Stimulated activated CD4-positive, alpha-beta T cell treated with anti-CD3 and anti-CD28 coated beads, Interleukin-4, amount 100 ng/mL, for 24 hours (primary cell): Measurements from ENCODE around the gene ACTG2.
"Not testable (repeated sequence)": the region's sequence is repeated elsewhere in the genome, so short reads cannot be mapped to it uniquely, and the experiment has no call there.

ENCODE experiments used
- DNase-seq: peaks from one replicate; pipeline ENCODE4 v3.0.0-alpha.2; 2020

The ACTG2 gene

GRCh38 chr2:73937899-73938298 is 45.1 kb downstream of the ACTG2 start:
- no peak for DNase-seq

- DNase-seq, result no peak
Observed at GRCh38 chr2:73938718-73939352, 46.0 kb downstream of the ACTG2 start.

- DNase-seq, result no peak
Observed at GRCh38 chr2:73939419-73939818, 46.6 kb downstream of the ACTG2 start.

DNA sequence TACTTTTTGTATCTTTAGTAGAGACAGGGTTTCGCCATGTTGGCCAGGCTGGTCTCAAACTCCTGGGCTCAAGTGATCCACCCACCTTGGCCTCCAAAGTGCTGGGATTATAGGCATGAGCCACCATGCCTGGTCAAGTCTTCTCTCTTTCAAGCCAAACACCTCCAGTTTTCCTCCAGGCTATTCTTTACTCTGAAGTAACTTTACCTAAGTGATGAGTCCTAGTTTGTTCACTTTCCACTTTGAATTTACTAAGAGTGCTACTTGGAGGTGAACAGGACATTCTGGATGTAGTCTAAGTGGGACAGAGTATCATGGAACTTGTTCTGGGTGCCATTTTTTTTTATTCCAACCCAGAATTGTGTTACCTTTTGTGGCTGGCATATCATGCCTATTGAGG is 47.3 kb downstream of the ACTG2 start:
- DNase-seq, result not testable (repeated sequence)

DNA sequence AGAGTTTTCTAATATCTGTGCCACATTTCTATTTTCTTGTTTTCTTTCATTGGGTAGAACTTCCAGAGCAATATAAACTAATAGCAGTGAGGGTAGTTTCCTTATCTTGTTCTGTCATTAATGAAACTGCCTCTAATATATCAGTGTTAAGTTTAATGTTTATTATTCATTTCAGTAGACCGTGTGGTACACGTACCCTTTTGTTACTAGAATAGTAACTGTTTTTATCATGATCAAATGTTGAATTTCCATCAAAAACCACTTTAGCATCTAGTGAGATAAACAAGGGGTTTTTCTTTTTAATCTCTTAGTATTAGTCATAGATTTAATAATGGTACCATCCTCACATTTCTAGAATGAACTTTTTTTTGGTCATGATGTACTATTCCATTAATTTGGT is 49.9 kb downstream of the ACTG2 start:
- DNase-seq, result no peak

- DNase-seq, result peak; percentile 48
Observed at GRCh38 chr2:73944714-73945113, 51.9 kb downstream of the ACTG2 start.

DNA sequence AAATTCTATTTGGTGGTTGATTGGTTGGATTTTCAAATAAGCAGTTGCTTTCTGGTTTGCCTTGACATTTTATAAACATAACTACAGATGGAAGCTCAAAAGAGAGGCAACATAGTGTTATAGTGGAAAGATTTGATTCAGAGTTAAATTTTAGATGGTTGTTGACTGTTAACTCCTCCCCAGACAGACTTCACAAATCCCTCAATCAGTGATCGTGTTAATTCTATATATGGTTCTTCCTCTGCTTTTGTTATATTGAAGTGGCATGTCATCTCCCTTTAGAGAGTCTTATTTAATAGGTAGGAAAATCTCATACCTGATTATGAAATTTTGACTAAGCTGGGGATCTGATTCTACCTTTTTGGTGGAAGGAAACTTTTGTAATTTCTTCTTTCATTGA is 53.4 kb downstream of the ACTG2 start:
- DNase-seq, result no peak

DNA sequence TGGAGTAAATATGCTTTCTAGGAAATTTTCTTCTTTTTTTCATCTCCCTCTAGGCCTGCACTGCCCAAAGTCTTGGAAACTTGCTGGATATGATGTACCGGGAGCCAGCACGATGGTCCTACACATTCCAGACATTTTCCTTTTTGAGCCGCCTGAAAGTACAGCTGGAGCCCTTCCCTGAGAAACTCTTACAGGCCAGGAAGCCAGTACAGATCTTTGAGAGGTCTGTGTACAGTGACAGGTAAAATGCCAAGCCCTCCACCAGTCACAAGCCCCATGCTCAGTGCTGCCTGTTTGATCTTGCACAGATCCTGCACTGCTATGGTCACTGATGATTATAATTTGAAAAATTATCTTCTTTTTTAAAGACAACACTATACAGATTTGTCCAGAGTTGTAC is 53.9 kb downstream of the ACTG2 start:
- no peak for DNase-seq

GRCh38 chr2:73947412-73948018 is 54.7 kb downstream of the ACTG2 start:
- DNase-seq, result no peak

GRCh38 chr2:73949802-73950201 is 57.0 kb downstream of the ACTG2 start:
- DNase-seq, result no peak

GRCh38 chr2:73952499-73953446 is 60.0 kb downstream of the ACTG2 start:
- no peak for DNase-seq

GRCh38 chr2:73956218-73956865 is 63.5 kb downstream of the ACTG2 start:
- DNase-seq, result no peak

DNA sequence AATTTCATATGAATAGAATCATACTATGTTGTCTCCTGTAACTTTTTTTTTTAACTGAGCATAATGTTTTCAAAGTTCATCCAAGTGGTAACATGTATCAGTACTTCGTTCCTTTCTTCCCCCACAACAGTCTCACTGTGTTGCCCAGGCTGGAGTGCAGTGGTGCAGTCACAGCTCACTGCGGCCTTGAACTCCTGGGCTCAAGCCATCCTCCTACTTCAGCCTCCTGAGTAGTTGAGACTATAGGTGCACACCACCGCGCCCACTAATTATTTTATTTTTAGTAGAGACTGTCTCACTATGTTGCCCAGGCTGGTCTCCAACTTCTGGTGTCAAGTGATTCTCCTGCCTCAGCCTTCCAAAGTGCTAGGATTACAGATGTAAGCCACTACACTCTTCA is 68.5 kb downstream of the ACTG2 start:
- DNase-seq, result no peak

DNA sequence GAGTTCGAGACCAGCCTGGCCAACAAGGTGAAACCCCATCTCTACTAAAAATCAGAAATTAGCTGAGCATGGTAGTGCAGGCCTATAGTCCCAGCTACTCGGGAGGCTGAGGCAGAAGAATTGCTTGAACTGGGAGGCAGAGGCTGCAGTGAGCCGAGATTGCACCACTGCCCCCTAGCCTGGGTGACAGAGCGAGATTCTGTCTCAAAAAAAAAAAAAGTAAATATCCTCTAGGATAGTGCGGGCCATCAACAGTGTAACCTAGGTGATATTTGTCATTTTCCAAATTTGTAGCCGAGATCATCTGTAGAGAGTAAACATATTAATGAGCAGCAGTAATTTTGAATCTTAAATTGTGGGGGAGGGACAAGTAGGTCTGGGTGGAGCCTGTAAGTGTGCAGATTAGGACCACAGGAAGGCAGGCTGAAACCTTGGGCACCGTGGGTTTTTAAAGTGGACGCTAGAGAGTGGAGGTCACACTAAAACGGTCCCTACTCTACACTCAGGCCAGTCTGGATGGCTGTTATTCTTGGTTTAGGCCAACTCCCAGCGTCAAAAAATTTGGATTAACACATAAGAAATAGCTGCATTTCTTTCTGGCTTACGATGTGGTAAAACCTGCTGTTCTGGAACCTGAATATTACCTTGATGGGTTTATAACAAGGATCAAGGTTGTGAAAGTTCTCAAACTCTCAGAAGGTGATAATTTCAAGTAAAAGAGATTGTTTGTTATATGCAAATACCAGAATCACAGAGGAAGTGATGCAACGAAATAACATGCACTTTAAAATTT is 69.2 kb downstream of the ACTG2 start:
- no peak for DNase-seq

DNA sequence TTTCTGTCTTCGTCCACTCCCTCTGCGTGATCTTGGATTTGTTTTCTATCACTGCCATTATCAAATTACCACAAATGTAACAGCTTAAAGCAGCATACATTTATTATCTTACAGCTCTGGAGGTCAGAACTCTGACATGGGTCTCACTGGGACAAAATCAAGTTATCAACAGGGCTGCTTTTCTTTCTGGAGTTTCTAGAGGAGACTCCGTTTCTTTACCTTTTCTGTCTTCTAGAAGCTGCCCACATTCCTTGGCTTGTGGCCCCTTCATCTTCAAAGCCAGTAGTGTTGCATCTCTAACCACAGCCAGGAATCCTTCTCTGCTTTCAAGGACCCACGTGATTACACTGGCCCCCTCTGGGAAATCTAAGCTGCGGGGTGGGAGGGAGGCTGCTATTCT is 70.0 kb downstream of the ACTG2 start:
- DNase-seq, result no peak

GRCh38 chr2:73963385-73964120 is 70.7 kb downstream of the ACTG2 start:
- peak; percentile 60 for DNase-seq

DNA sequence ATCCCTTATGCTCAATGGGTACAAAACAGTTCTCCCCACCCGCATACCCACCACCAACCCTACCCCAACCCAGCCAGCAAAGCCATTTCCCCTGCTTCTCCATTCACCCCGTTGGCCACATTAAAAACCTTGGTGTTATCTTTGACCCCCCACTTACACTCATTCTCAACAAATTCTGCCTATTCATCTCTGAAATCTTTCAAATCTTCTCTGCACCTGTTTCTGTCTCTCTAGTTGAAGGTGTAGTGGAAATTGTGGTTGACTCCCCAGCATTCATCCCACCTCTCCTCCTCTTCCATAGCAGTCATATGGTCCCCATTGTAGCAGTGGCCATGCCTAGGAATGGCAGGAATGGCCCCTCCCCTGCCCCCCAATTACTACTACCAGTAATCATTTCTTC is 71.4 kb downstream of the ACTG2 start:
- no peak for DNase-seq

DNA sequence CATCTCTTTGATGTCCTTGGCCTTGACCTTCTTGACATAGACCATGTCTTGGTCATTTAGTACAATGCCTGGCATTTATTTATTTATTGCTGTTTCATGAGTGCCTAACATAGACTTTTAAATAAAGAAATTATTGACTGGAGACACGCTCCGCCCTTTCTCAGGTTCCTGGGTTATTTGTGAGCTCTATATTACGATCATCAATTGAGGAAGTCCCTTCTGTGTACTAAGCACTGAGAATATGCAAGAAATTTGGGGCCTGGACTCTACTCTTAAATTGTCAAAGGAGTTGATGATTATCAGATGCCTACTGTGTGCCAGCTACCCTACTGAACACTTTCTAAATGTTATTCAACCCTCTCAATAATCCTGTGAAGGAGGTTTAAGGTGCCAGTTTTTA is 72.2 kb downstream of the ACTG2 start:
- no peak for DNase-seq

GRCh38 chr2:73968357-73968937 is 75.6 kb downstream of the ACTG2 start:
- DNase-seq, result no peak

DNA sequence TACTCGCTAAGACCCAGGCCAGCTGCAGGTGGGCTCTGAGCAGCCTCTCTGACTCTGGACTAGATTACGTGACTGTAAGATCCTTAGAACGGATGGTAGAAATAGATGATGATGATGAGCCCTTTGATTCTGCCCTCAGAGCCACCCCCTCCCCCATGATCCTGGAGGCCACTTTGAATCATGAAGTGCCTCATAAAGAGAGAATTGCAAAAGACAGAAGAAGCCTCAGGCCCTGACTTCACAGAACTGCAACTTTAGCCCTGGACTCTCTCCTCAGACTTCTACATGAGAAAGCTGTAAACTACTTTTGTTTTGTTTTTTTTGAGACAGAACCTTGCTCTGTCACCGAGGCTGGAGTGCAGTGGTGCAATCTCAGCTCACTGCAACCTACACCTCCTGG is 76.5 kb downstream of the ACTG2 start:
- DNase-seq, result no peak
